ENCODE data around the gene ALKBH8.
"Not testable (repeated sequence)": the region's sequence is repeated elsewhere in the genome, so short reads cannot be mapped to it uniquely, and the experiment has no call there.

Gene ALKBH8

DNA sequence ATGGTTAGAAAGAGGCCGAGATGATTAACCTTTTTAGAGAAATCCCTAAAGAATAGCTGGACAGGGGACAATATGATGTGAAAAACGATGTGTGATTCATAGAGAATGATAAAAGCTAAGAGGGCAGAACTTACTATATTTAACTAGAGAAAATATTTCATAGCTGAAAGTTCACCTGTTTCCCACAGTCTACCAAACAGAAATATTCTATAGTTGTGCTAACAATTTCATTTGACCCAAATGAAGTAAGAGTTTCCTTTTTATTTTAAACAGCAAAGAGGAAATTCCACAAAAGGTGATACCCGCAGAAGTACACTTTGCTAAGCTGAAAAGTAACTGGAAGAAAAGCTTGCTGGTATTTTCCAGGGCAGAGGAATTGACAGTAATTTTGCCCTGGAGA is 26.7 kb downstream of the ALKBH8 start:
- ChIA-PET CTCF (interaction anchor here (0.6 to 4.1 kb wide), 5 partner anchors 11 to 237 kb away, joined by 3 to 36 read pairs (median 3); no protein-coding TSS in a partner anchor), POLR2A (no interaction called here)
- H3K4me3 ChIP-seq (ENCODE audit: low read depth, low read length): no peak overlapping the region
- TF ChIP-seq, protein P1, sequence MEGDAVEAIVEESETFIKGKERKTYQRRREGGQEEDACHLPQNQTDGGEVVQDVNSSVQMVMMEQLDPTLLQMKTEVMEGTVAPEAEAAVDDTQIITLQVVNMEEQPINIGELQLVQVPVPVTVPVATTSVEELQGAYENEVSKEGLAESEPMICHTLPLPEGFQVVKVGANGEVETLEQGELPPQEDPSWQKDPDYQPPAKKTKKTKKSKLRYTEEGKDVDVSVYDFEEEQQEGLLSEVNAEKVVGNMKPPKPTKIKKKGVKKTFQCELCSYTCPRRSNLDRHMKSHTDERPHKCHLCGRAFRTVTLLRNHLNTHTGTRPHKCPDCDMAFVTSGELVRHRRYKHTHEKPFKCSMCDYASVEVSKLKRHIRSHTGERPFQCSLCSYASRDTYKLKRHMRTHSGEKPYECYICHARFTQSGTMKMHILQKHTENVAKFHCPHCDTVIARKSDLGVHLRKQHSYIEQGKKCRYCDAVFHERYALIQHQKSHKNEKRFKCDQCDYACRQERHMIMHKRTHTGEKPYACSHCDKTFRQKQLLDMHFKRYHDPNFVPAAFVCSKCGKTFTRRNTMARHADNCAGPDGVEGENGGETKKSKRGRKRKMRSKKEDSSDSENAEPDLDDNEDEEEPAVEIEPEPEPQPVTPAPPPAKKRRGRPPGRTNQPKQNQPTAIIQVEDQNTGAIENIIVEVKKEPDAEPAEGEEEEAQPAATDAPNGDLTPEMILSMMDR (IDR thresholded peaks at IDR 0.05; ENCODE audit: insufficient read depth, low read length, missing control alignments): no peak
- DNase-seq (ENCODE audit: low read depth, low spot score): no peak

DNA sequence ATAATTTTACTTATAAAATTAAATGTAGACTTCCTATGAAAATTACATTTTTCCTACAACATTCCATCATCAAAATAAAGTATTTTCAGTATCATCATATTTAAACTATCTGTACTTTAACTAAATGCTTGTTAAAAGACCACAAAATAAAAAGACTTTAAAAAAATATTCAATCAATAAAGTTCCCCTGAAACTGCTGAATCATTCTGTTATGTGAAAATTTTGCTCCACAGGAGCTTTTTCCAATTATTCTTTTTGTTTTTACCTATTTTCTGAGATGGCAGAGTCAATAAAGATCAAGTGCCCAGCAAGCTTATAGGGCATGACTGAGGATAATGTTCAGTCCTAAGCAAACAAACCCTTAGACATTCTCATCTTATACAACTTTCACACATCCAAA is 27.3 kb downstream of the ALKBH8 start:
- TF ChIP-seq, protein P1 (IDR thresholded peaks at IDR 0.05; ENCODE audit: insufficient read depth, low read length, missing control alignments): no peak
- ChIA-PET POLR2A (no interaction called here), CTCF (interaction anchor here (0.8 to 4.1 kb wide), 4 partner anchors 11 to 150 kb away, joined by 3 to 36 read pairs (median 4); no protein-coding TSS in a partner anchor)
- DNase-seq (ENCODE audit: low read depth, low spot score): no peak
- no peak overlapping the region for H3K4me3 ChIP-seq (ENCODE audit: low read depth, low read length)

DNA sequence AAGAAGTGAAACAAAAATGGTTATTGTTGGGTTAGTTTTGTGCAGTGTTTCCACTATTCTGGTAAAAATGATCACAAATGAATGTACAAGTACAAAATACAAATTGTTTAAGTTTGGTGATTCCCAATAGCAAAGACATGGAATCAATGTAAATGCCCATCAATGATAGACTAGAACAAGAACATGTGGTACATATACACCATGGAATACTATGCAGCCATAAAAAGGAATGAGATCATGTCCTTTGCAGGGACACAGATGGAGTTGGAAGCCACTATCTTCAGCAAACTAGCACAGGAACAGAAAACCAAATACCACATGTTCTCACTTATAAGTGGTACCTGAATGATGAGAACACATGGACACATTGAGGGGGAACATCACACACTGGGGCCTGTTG is 28.4 kb downstream of the ALKBH8 start:
- POLR2A ChIA-PET; H3K4me3 ChIP-seq (ENCODE audit: low read depth, low read length); DNase-seq (ENCODE audit: low read depth, low spot score): not testable (repeated sequence)
- CTCF ChIA-PET: interaction anchor here (0.7 to 0.8 kb wide), 2 partner anchors 13 to 16 kb away, joined by 3 read pairs; no protein-coding TSS in a partner anchor

- CTCF ChIA-PET: no interaction called here
- TF ChIP-seq, protein P1 (IDR thresholded peaks at IDR 0.05; ENCODE audit: insufficient read depth, low read length, missing control alignments): no peak
- POLR2A ChIA-PET: no interaction called here
- no peak for DNase-seq (ENCODE audit: low read depth, low spot score)
- H3K4me3 ChIP-seq (ENCODE audit: low read depth, low read length): no peak overlapping the region
These were observed 39.3 kb downstream of the ALKBH8 start for GRCh38 chr11:107526197-107526596.

- ChIA-PET CTCF (no interaction called here), POLR2A (no interaction called here)
- no peak for DNase-seq (ENCODE audit: low read depth, low spot score)
- TF ChIP-seq, protein P1 (IDR thresholded peaks at IDR 0.05; ENCODE audit: insufficient read depth, low read length, missing control alignments): no peak
- H3K4me3 ChIP-seq (ENCODE audit: low read depth, low read length): no peak overlapping the region
These were observed 56.7 kb downstream of the ALKBH8 start for GRCh38 chr11:107508858-107509244.

DNA sequence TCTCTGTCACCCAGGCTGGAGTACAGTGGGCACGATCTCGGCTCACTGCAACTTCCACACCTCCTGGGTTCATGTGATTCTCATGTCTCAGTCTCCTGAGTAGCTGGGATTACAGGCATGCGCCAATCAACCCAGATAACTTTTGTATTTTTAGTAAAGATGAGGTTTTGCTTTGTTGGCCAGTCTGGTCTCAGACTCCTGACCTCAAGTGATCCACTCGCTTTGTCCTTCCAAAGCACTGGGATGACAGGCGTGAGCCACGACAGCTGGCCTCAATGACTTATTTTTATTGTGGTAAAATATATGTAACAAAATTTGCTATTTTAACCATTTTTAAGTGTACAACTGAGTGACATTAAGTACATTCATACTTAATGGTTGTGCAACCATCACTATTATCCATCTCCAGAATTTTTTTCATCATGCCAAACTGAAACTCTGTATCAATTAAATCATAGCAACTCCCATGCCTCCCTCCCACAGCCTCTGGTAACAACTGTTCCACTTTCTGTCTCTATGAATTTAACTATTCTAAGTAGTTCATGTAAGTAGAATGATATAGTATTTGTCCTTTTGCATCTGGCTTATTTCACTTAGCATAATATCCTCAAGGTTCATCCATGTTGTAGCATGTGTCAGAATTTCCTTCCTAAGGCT is 57.2 kb downstream of the ALKBH8 start:
- no peak for DNase-seq (ENCODE audit: low read depth, low spot score)
- H3K4me3 ChIP-seq (ENCODE audit: low read depth, low read length): no peak overlapping the region
- TF ChIP-seq, protein P1 (IDR thresholded peaks at IDR 0.05; ENCODE audit: insufficient read depth, low read length, missing control alignments): no peak
- POLR2A ChIA-PET: no interaction called here
- CTCF ChIA-PET: no interaction called here

- POLR2A ChIA-PET: no interaction called here
- CTCF ChIA-PET: no interaction called here
- TF ChIP-seq, protein P1 (IDR thresholded peaks at IDR 0.05; ENCODE audit: insufficient read depth, low read length, missing control alignments): no peak
These were observed 59.8 kb downstream of the ALKBH8 start for GRCh38 chr11:107505647-107506225.

More at GRCh38 chr11:107505647-107506225, 59.8 kb downstream of the ALKBH8 start:
- no peak overlapping the region for H3K4me3 ChIP-seq (ENCODE audit: low read depth, low read length)
- no peak for DNase-seq (ENCODE audit: low read depth, low spot score)

Measured in AG04449 (cell line).